Activated CD4-positive, alpha-beta T cell treated with anti-CD3 and anti-CD28 coated beads for 24 hours (primary cell): ENCODE measurements around the gene NCLN.
"Not testable (repeated sequence)": the region's sequence is repeated elsewhere in the genome, so short reads cannot be mapped to it uniquely, and the experiment has no call there.

Experiments
- DNase-seq, 2 donors: peaks; one replicate each; pipeline ENCODE4 v3.0.0-alpha.2; 2020; ENCODE audit warnings: low read depth in 2 of 2

The NCLN gene

GRCh38 chr19:3183721-3184641, 1.7 kb upstream of the NCLN start:
- DNase-seq: no peak

GRCh38 chr19:3184847-3185460, 776 bp upstream of the NCLN start:
- peak; percentile 50 to 57 for DNase-seq

GRCh38 chr19:3186160-3186688, 494 bp downstream of the NCLN start:
- DNase-seq: no peak

GRCh38 chr19:3186891-3187661, 1.3 kb downstream of the NCLN start:
- no peak for DNase-seq

- no peak for DNase-seq
These were observed 2.2 kb downstream of the NCLN start for GRCh38 chr19:3187662-3188511.

- DNase-seq: no peak
These were observed 3.2 kb downstream of the NCLN start for GRCh38 chr19:3188627-3189596.

- DNase-seq: no peak
These were observed 4.2 kb downstream of the NCLN start for GRCh38 chr19:3189702-3190469.

GRCh38 chr19:3190470-3190770, 4.7 kb downstream of the NCLN start:
- DNase-seq: no peak

- no peak for DNase-seq
These were observed 5.4 kb downstream of the NCLN start for GRCh38 chr19:3190921-3191805.

GRCh38 chr19:3191806-3192104, 6.0 kb downstream of the NCLN start:
- not testable (repeated sequence) for DNase-seq

GRCh38 chr19:3192228-3192635, 6.5 kb downstream of the NCLN start:
- no peak for DNase-seq

- no peak for DNase-seq
These were observed 7.0 kb downstream of the NCLN start for GRCh38 chr19:3192684-3193083.

- no peak for DNase-seq
These were observed 7.8 kb downstream of the NCLN start for GRCh38 chr19:3193256-3194105.

GRCh38 chr19:3194106-3195087, 8.7 kb downstream of the NCLN start:
- no peak for DNase-seq

GRCh38 chr19:3196064-3196932, 10.6 kb downstream of the NCLN start:
- no peak for DNase-seq

GRCh38 chr19:3196933-3197205, 11.1 kb downstream of the NCLN start:
- DNase-seq: no peak
